ENCODE measurements around the gene SVOP.

GRCh38 chr12:109036975-109037374 lies 16.1 kb upstream of the SVOP start:
- TF ChIP-seq CTCF (IDR thresholded peaks at IDR 0.05) (no peak), POLR2A (IDR thresholded peaks at IDR 0.05; ENCODE audit: low read depth) (no peak)
